Stimulated activated naive CD4-positive, alpha-beta T cell treated with Interleukin-2 at 50 U/mL for 16 hours (primary cell): Measurements from ENCODE around the gene NELFB.
A peak's percentile ranks its signal among the peaks of the same experiment; 100 is the strongest.
"Not testable (repeated sequence)": the region's sequence is repeated elsewhere in the genome, so short reads cannot be mapped to it uniquely, and the experiment has no call there.

ENCODE experiments used
- DNase-seq: peaks from one replicate; lab custom pipeline; 2025; lab: John Stamatoyannopoulos, UW

NELFB gene

GRCh38 chr9:137234758-137235423 lies 20.2 kb upstream of the NELFB start:
- no peak for DNase-seq

GRCh38 chr9:137235424-137236237 lies 19.5 kb upstream of the NELFB start:
- DNase-seq: no peak

DNA sequence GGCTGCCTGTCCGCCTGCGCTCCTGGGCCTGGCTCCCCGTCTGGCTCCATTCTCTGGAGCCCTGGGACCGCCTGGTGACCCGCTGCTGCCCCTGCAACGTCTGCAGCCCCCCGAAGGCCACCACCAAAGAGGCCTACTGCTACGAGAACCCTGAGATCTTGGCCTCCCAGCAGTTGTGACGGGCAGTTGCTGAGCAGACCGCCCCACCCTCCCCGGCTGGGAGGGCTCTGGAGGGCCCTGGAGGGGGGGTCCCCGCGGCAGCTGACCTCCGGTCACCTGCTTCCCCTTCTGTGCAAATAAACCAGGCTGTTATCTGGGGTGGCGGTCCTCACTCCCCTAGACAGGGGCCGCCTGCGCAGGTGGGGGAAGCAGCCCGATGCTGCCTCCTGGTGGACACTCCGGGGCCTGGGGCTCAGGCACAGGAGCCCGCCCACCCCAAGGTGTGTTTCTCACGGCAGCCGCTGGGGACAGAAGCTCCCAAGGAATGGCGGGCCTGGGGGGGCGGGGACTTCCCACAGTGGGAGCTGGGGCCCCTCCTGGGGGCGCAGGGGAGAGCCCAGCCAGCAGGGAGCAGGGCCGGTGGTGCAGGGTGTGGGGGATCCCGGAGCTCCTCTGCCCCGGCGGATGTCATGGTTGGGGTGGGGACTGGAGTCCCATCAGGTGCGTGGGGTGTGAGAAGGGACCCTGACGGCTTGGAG lies 18.7 kb upstream of the NELFB start:
- DNase-seq: peak; percentile 89

DNA sequence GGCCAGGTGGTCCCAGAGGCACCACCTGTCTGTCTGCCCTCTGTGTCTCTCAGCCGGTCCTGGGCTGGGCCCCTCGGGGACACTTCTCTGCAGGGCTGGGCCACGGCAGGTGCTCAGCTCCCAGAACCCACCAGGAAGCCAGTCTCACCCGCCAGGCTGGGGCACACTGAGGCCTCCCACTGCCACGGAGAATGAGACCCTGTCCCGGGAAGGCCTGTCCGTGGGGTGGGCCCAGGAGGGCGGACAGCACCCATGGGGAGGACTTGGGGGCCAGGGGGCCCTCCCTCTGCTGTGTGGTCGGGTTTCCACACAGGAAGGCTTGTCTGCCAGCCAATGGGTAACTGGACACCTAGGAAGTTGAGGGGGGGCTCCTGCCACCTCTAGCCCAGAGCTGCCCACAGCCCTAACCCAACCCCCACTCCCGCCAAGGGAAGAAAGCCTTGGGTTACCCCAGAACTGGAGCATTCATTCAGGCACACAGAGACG lies 18.1 kb upstream of the NELFB start:
- no peak for DNase-seq

DNA sequence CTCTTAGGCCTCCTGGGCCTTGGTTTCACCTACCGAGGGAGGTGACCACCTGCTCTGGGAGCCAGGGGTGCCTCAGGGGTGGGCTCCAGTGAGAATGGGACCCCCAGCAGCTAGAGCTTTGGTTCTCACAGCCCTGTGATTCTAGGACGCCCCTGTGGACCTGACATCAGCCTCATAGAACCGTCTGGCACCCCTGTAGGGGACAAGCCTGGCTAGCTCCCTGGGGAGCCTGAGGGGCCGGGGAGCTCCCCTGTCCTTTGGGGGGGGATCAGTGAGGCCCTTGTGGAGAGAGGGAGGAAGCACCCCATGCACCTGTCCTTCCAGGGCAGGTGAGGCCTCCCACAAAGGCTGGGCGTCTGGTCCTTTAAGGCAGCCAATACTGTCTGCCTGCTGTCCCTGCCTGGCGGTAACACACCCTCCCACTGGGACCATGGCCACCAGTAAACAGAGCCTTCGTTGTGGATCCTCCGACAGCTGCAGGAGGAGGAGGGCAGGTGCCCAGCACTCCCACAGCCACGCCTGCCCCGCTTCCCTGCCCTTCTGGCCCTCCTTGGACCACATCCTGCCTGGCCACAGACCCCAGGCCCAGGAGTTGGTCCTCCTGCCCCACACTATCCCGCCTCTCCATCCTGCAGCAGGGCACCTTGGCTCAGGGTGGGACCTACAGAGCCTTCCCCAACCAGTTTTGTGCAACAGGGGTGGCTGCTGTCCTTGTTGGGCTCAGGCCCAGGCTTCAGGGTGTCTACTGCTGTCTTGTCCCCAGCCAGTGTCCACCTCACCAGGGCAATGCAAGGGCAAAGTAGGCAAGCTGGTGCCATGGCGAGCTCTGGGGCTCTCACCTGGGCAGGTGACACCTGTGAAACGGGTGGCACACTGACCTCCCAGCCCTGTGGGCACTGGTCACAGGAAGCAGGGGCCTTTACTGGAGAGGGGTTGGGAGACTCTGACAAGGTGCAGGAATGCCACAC lies 17.1 kb upstream of the NELFB start:
- DNase-seq: no peak

GRCh38 chr9:137239541-137240200 lies 15.5 kb upstream of the NELFB start:
- not testable (repeated sequence) for DNase-seq

- peak; percentile 66 for DNase-seq
Measured at GRCh38 chr9:137240318-137240840, 14.7 kb upstream of the NELFB start.

GRCh38 chr9:137240841-137241489 lies 14.2 kb upstream of the NELFB start, which contains the start of gene TUBB4B:
TUBB4B (plus strand) TSS chr9:137241287; CDS start chr9:137241361, 74 bp downstream.
- DNase-seq: peak; percentile 98

- DNase-seq: peak; percentile 61
Measured at GRCh38 chr9:137241490-137242268, 13.4 kb upstream of the NELFB start.

DNA sequence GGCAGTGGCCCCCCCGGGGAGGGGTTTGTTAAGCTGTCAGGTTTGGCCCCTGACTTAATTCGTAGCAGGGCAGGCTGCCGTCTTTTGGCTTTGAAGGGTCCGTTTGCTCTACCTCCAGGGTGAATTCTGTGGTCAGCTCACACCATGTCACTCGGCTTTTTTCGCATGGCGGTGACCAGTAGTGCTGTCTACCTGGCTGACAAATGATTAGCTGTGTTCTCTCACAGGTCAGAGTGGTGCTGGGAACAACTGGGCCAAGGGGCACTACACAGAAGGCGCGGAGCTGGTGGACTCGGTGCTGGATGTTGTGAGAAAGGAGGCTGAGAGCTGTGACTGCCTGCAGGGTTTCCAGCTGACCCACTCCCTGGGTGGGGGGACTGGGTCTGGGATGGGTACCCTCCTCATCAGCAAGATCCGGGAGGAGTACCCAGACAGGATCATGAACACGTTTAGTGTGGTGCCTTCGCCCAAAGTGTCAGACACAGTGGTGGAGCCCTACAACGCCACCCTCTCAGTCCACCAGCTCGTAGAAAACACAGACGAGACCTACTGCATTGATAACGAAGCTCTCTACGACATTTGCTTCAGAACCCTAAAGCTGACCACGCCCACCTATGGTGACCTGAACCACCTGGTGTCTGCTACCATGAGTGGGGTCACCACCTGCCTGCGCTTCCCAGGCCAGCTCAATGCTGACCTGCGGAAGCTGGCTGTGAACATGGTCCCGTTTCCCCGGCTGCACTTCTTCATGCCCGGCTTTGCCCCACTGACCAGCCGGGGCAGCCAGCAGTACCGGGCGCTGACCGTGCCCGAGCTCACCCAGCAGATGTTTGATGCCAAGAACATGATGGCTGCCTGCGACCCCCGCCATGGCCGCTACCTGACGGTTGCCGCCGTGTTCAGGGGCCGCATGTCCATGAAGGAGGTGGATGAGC lies 12.6 kb upstream of the NELFB start:
- no peak for DNase-seq

- not testable (repeated sequence) for DNase-seq
Measured at GRCh38 chr9:137243266-137243625, 11.9 kb upstream of the NELFB start.

DNA sequence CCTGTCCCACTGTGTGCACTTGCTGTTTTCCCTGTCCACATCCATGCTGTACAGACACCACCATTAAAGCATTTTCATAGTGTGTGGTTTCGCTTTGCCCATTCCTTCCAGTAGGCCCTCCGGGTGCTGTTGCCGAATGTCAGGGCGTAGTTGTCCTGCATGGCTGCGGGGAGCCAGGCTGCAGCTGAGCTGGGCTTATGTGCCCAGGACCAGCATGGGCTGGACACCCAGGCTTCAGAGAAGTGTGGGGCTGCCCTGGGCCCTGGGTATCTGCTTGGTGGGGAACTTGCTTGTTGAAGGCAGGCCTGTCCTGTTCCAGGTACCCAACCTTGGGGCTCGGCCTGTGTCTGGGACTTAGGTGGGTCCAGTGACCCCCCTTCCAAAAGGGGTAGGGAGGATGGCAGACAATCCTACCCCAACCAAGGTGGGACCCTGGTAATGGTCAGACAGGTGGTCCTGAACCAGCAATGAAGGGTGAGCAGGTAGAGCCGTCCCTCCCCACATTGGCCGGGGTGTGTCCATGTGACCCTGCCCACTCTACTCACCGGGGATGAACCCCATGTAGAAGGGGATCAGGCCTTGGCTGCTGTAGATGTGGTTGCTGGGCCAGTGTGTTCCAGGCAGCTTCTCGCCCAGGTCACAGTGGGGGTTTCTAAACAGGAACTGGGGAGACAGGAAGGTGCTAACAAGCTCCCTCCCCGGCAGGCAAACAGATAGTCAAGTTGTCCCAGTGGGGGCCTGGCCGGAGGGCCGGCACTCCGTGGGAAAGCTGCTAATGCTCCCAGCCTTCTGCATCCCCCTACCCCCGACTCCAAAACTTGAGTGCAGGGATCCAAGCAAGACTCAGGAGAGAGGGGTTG lies 11.3 kb upstream of the NELFB start:
- DNase-seq: no peak

GRCh38 chr9:137244486-137245449 lies 10.4 kb upstream of the NELFB start:
- DNase-seq: no peak

DNA sequence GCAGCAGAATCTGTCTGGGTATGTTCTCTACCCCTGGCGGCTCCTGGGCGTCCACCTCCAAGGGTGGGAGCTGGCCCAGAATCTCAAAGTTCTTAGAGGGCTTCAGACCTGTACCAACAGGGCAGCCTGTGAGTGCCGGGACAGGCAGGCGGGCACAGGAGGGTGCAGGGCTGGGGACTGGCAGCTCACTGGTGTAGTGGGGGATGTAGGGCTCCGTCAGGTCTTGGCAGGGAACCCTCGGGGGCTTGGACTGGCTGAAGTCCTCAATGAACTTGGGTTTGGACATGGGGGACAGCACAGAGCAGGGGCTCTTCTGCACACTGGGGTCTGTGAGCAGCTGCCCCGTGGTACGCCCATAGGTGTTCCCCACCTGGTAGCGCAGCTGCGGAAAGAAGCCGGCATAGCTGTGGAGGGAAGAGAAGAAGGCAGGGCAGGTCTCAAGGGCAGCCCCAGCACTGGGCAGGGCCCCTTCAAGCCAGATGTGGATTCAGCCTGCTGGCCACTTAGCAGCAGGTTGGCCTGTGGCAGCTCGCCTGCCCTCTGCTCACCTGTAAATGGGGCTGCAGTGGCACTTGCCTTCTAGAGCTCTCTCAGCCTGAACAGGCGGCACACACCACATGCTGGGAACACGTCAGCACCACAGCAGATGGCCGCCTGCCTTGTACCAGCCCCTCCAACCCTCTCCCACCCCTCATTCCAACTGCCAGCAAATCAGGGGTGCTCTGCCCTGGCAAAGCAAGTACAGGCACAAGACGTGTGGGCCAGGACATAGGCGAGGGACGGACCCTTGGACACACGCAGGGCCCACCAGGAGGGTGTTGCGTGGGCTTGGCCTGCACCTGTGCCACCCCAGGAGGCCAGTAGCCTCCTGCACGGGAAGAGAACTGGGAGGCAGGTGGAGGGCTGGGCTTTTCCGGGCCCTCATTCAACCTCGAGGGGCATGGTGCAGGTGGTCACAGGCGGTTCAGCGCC lies 9.4 kb upstream of the NELFB start:
- DNase-seq: no peak
